GM12891 (cell line): ENCODE data around the gene ASB2.

Experiments
- DNase-seq: peaks from one replicate; pipeline ENCODE4 v3.0.0; 2011; ENCODE audit warnings: low spot score; ENCODE audit not compliant: insufficient read length
- FAIRE-seq: peaks from 2 replicates; lab custom pipeline; 2011; peaks lifted over from hg19 to GRCh38; lab: Jason Lieb, UNC
- PAX5 ChIP-seq: IDR thresholded peaks from 2 replicates; pipeline ENCODE4 v1.6.1; 2011; ENCODE audit warnings: low read length, moderate library complexity, mild to moderate bottlenecking; ENCODE audit not compliant: insufficient read depth, severe bottlenecking
- POLR2A ChIP-seq: IDR thresholded peaks from 2 replicates; pipeline ENCODE4 v1.6.1; 2011; ENCODE audit warnings: low read depth, low read length, control low read depth
- POLR2AphosphoS5 ChIP-seq: IDR thresholded peaks from 2 replicates; pipeline ENCODE4 v1.6.1; 2011; ENCODE audit warnings: low read depth, low read length, control low read depth
- POU2F2 ChIP-seq: IDR thresholded peaks from 2 replicates; pipeline ENCODE4 v1.6.1; 2011; ENCODE audit warnings: low read depth, mild to moderate bottlenecking, control low read depth, low read length, moderate library complexity
- SPI1 ChIP-seq: IDR thresholded peaks from 2 replicates; pipeline ENCODE4 v1.6.1; 2011; ENCODE audit warnings: low read depth, low read length, control low read depth
- TAF1 ChIP-seq: IDR thresholded peaks from 2 replicates; pipeline ENCODE4 v1.6.1; 2011; ENCODE audit warnings: low read depth, low read length, control low read depth

ASB2 gene

GRCh38 chr14:93982230-93983007 lies 6.0 kb upstream of the ASB2 start:
- TF ChIP-seq SPI1, result no peak
- TF ChIP-seq POLR2A, result no peak
- TF ChIP-seq TAF1, result no peak
- no peak for TF ChIP-seq PAX5
- TF ChIP-seq POLR2AphosphoS5, result no peak
- no peak for TF ChIP-seq POU2F2
- no peak for DNase-seq
- FAIRE-seq, result no peak

GRCh38 chr14:93981316-93982229 lies 5.2 kb upstream of the ASB2 start:
- DNase-seq, result no peak
- FAIRE-seq, result peak; percentile 38
- TF ChIP-seq POLR2AphosphoS5 (no peak), POU2F2 (no peak), SPI1 (no peak), PAX5 (no peak), TAF1 (no peak), POLR2A (no peak)

GRCh38 chr14:93980456-93981201 lies 4.3 kb upstream of the ASB2 start:
- no peak for FAIRE-seq

GRCh38 chr14:93978735-93979134 lies 2.4 kb upstream of the ASB2 start:
- no peak for TF ChIP-seq POLR2AphosphoS5
- no peak for TF ChIP-seq SPI1
- TF ChIP-seq POU2F2, result no peak
- no peak for TF ChIP-seq TAF1
- no peak for TF ChIP-seq PAX5
- no peak for TF ChIP-seq POLR2A
- no peak for DNase-seq
- FAIRE-seq, result no peak

More at GRCh38 chr14:93980456-93981201, 4.3 kb upstream of the ASB2 start:
- DNase-seq, result no peak
- TF ChIP-seq SPI1 (no peak), POLR2A (no peak), PAX5 (no peak), TAF1 (no peak)

- no peak for DNase-seq
- TF ChIP-seq SPI1, result peak; percentile 30; the same call in 1 of the 2 replicates
- TF ChIP-seq POLR2A, result 0 out of 2 replicates have a peak, but pooled peaks have one; percentile 19
- TF ChIP-seq POLR2AphosphoS5, result no peak
- TF ChIP-seq TAF1, result no peak
- no peak for TF ChIP-seq PAX5
- peak; percentile 88 for TF ChIP-seq POU2F2
- FAIRE-seq, result peak; percentile 85
Measured at GRCh38 chr14:93977790-93978581, 1.6 kb upstream of the ASB2 start.

GRCh38 chr14:93977171-93977570 lies 801 bp upstream of the ASB2 start:
- FAIRE-seq (peak; percentile 43), DNase-seq (no peak)
- TF ChIP-seq SPI1 (no peak), POU2F2 (0 out of 2 replicates have a peak, but pooled peaks have one; percentile 22), POLR2AphosphoS5 (no peak), PAX5 (no peak)

GRCh38 chr14:93975791-93976476 lies 436 bp downstream of the ASB2 start:
- TF ChIP-seq TAF1 (0 out of 2 replicates have a peak, but pooled peaks have one; percentile 40), POU2F2 (peak; percentile 96), POLR2AphosphoS5 (no peak)
- DNase-seq (peak; percentile 41), FAIRE-seq (peak; percentile 98)

- FAIRE-seq (no peak), DNase-seq (no peak)
- TF ChIP-seq TAF1 (no peak), PAX5 (no peak), POLR2AphosphoS5 (no peak), POU2F2 (no peak), POLR2A (no peak)
Measured at GRCh38 chr14:93974833-93975232, 1.5 kb downstream of the ASB2 start.
